H1 (cell line): ENCODE measurements around the gene B4GALT5. TPM values are rescaled to one million over a fixed set of nuclear protein-coding genes. Genes with fewer than 3 reads are reported as not detected.

ENCODE experiments used
- CBX8 ChIP-seq: fragments of 300-800, 300-1000 bp; sonication (generic); IDR thresholded peaks from 2 replicates; pipeline ENCODE4 v1.7.1; 2016; ENCODE audit warnings: low read depth, low read length, borderline replicate concordance
- KDM1A ChIP-seq: fragments of 200-600, 300-600 bp; sonication (generic); IDR thresholded peaks from 2 replicates; pipeline ENCODE4 v1.7.1; 2016; ENCODE audit warnings: mild to moderate bottlenecking, low read length, borderline replicate concordance
- SAP30 ChIP-seq: fragments of 300-600 bp; sonication (generic); IDR thresholded peaks from 2 replicates; pipeline ENCODE4 v1.7.1; 2012; ENCODE audit warnings: low read length, moderate library complexity, mild to moderate bottlenecking, inconsistent platforms; ENCODE audit not compliant: insufficient read depth, insufficient replicate concordance
- polyA plus RNA-seq, 7 experiments: library from polyadenylated mRNA; depleted of rRNA in 3 of 7; stranded (reverse) in 5 of 7; unstranded in 2 of 7; fragments of >200 nt in 5 of 7; fragments of 200-250 nt in 2 of 7; gene quantifications; 1 replicate in 5 of 7; 2 replicates in 1 of 7; 4 replicates in 1 of 7; pipeline versions ENCODE4 v1.2.1 to v1.2.3, GENCODE V29; 2011 to 2013; ENCODE audit warnings: missing spikeins in 2 of 7, mixed read lengths in 2 of 7
- total RNA-seq: library from RNA; stranded (reverse); fragmentation: NEBNext Ultra II Directional; extraction: Animal tissue kit (Norgen Biotek cat#: 25700); gene quantifications from 2 replicates; pipeline ENCODE4 v1.2.1, GENCODE V29; 2021
- TF ChIP-seq, protein P1 (sequence below), 3 experiments: IDR thresholded peaks; 1 replicate in 2 of 3; 2 replicates in 1 of 3; pipeline versions ENCODE4 v1.5.1 to v1.6.1; 2011; ENCODE audit warnings: low read length in 3 of 3, mild to moderate bottlenecking in 3 of 3, inconsistent platforms in 2 of 3, low read depth in 1 of 3, moderate library complexity in 1 of 3; ENCODE audit not compliant: insufficient read depth in 1 of 3; ENCODE audit errors: control extremely low read depth in 1 of 3

The B4GALT5 gene
- total and polyA plus RNA-seq, 2 of the 8 experiments (the other 6 are each of a cell fraction or from before 2014, with no cell fraction given) = 46.5 to 75.4 TPM

DNA sequence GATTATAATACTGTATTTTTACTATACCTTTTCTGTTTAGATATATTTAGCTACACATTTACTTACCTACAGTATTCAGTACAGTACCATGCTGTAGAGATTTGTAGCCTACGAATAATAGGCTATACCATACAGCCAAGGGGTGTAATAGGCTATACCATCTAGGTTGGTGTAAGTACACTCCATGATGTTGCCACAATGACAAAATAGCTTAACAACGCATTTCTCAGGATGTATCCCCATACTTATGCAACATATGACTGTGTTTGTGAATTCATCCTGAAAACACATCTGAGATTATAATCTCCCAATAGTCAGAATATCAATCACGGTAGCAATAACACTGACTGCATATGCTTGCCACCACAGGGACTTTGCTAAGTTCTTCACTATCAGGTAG lies 20.7 kb downstream of the B4GALT5 start (continued):
- TF ChIP-seq, protein P1, sequence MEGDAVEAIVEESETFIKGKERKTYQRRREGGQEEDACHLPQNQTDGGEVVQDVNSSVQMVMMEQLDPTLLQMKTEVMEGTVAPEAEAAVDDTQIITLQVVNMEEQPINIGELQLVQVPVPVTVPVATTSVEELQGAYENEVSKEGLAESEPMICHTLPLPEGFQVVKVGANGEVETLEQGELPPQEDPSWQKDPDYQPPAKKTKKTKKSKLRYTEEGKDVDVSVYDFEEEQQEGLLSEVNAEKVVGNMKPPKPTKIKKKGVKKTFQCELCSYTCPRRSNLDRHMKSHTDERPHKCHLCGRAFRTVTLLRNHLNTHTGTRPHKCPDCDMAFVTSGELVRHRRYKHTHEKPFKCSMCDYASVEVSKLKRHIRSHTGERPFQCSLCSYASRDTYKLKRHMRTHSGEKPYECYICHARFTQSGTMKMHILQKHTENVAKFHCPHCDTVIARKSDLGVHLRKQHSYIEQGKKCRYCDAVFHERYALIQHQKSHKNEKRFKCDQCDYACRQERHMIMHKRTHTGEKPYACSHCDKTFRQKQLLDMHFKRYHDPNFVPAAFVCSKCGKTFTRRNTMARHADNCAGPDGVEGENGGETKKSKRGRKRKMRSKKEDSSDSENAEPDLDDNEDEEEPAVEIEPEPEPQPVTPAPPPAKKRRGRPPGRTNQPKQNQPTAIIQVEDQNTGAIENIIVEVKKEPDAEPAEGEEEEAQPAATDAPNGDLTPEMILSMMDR (IDR thresholded peaks at IDR 0.05; ENCODE audit: control extremely low read depth in 1 of 3, insufficient read depth in 1 of 3, low read depth in 1 of 3, low read length in 3 of 3) = no peak
- no peak for TF ChIP-seq SAP30
- TF ChIP-seq KDM1A = no peak
- TF ChIP-seq CBX8 = no peak
